ENCODE results near the gene IL19. TPM values are rescaled to one million over a fixed set of nuclear protein-coding genes. Genes with fewer than 3 reads are reported as not detected.

IL19 gene
- total RNA-seq, 1 donor from 2014 or later, result not detected

DNA sequence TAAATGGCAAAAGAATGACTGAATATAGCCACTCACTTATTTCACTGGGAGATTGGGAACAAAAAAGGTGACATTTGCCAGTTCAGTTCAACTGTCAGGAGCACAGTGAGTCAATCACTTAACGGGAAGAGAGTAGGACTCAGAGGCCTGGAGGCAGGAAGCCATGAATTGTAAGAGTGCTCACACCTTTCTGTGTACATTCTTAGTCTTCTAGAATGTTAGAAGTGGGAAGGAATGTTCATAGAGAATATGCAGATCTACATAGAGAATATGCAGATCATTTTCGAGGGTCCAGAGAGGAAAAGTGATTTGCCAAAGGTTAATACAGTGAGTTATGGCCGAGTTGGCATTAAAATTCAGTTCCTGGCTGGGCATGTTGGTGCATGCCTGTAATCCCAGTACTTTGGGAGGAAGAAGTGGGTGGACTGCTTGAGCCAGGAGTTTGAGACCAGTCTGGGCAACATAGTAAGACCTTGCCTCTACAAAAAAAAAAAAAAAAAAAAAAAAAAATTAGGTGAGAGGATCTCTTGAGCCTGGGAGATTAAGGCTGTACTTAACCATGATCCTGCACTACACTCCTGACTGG lies 103.1 kb downstream of the IL19 start:
- no peaks in the 10 kb centered on the region for H3K4me1 Mint-ChIP-seq
- DNase-seq (ENCODE audit: low read depth, low spot score), result no peak
- H3K36me3 Mint-ChIP-seq (ENCODE audit: low read depth), result peaks cover 5% of the 10 kb centered on the region
- peaks cover 9% of the 10 kb centered on the region for H3K9me3 Mint-ChIP-seq
- no peak overlapping the region for H3K27ac Mint-ChIP-seq (ENCODE audit: unreplicated experiment)
- TF ChIP-seq, protein P1, sequence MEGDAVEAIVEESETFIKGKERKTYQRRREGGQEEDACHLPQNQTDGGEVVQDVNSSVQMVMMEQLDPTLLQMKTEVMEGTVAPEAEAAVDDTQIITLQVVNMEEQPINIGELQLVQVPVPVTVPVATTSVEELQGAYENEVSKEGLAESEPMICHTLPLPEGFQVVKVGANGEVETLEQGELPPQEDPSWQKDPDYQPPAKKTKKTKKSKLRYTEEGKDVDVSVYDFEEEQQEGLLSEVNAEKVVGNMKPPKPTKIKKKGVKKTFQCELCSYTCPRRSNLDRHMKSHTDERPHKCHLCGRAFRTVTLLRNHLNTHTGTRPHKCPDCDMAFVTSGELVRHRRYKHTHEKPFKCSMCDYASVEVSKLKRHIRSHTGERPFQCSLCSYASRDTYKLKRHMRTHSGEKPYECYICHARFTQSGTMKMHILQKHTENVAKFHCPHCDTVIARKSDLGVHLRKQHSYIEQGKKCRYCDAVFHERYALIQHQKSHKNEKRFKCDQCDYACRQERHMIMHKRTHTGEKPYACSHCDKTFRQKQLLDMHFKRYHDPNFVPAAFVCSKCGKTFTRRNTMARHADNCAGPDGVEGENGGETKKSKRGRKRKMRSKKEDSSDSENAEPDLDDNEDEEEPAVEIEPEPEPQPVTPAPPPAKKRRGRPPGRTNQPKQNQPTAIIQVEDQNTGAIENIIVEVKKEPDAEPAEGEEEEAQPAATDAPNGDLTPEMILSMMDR (conservative IDR thresholded peaks at IDR 0.05), result no peak
- no peak overlapping the region for H3K4me3 Mint-ChIP-seq
- H3K27me3 Mint-ChIP-seq (ENCODE audit: low read depth), result peaks cover 14% of the 10 kb centered on the region

DNA sequence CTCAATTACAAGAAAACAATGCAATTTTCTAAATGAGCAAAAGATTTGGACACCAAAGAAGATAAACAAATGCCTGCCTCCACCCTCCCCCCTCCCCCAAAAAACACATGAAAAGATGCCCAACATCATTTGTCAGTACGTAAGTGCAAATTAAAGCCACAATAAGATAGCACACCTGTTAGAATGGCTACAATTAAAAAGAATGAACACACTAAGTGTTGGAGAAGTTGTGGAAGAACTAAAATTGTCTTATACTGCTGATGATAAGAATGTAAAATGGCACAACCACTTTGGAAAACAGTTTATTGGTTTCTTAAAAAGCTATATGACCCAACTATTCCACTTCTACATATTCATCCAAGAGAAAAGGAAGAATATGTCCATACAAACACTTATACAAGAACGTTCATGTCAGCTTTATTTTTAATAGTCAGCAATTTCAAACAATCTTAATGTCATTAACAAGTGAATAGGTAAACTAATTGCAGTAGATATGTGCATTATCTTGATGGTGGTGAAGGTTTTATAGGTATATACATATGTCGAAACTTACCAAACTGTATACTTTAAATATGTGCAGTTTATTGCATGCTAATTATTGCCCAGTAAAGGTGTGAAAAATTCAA lies 105.3 kb downstream of the IL19 start:
- Mint-ChIP-seq H3K36me3 (ENCODE audit: low read depth) (peaks cover 5% of the 10 kb centered on the region), H3K27ac (ENCODE audit: unreplicated experiment) (no peak overlapping the region), H3K27me3 (ENCODE audit: low read depth) (peaks cover 2% of the 10 kb centered on the region), H3K4me3 (no peak overlapping the region), H3K4me1 (no peaks in the 10 kb centered on the region), H3K9me3 (peaks cover 13% of the 10 kb centered on the region)
- no peak for DNase-seq (ENCODE audit: low read depth, low spot score)
- TF ChIP-seq, protein P1 (conservative IDR thresholded peaks at IDR 0.05), result no peak

DNA sequence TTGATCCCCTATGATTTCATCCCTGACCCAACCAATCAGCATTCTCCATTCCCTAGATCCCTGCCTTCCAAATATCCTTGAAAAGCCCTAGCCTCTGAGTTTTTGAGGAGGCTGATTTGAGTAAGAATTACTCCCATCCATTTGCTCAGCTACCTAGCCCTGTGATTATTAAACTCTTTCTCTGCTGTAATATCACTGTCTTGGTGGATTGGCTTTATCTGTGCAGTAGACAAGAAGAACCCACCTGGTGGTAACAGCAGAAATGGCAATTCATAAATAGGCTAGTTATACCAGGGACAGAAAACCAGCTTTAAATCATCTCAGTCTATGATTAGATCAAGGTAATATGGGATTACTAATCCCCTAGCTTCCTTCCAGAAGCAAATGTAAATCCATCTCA lies 107.9 kb downstream of the IL19 start:
- Mint-ChIP-seq H3K27ac (ENCODE audit: unreplicated experiment) (no peak overlapping the region), H3K9me3 (peaks cover 13% of the 10 kb centered on the region), H3K4me3 (no peak overlapping the region), H3K36me3 (ENCODE audit: low read depth) (peaks cover 5% of the 10 kb centered on the region), H3K27me3 (ENCODE audit: low read depth) (peaks cover 10% of the 10 kb centered on the region), H3K4me1 (no peaks in the 10 kb centered on the region)
- DNase-seq (ENCODE audit: low read depth, low spot score), result no peak
- TF ChIP-seq, protein P1 (conservative IDR thresholded peaks at IDR 0.05), result peak; percentile 20

DNA sequence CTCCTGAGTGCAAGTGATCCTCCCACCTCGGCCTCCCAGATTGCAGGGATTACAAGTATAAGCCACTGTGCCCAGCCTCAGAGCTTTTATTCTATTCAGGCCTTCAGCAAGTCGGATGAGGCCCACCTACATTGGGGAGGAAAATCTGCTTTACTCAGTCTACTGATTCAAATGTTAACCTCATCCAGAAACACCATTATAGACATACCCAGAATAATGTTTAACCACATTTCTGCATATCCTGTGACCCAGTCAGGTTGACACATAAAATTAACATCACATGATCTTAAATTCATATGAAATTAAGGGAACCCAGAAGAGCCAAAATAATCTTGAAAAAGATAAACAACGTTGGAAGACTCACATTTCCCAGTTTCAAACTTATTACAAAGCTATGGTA lies 109.7 kb downstream of the IL19 start:
- H3K9me3 Mint-ChIP-seq, result peaks cover 13% of the 10 kb centered on the region
- no peak overlapping the region for H3K4me3 Mint-ChIP-seq
- no peak for DNase-seq (ENCODE audit: low read depth, low spot score)
- H3K4me1 Mint-ChIP-seq, result no peaks in the 10 kb centered on the region
- H3K27me3 Mint-ChIP-seq (ENCODE audit: low read depth), result peaks cover 12% of the 10 kb centered on the region
- H3K27ac Mint-ChIP-seq (ENCODE audit: unreplicated experiment), result no peak overlapping the region
- TF ChIP-seq, protein P1 (conservative IDR thresholded peaks at IDR 0.05), result no peak
- H3K36me3 Mint-ChIP-seq (ENCODE audit: low read depth), result peaks cover 5% of the 10 kb centered on the region

DNA sequence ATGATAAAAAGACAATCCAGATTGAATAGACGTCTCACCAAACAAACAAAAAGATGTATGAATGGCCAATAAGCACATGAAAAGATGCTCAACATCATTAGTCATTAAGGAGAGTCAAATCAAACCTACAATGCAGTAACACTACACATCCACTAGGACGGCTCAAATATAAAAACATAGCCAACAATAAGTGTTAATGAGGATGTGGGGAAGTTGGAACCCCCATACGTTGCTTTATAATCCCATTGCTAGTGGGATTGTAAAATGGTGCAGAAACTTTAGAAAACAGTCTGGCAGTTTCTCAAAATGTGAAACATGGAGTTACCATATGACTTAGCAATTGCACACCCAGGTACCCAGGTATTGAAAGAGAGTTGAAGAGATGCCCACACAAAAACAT lies 112.0 kb downstream of the IL19 start:
- no peak overlapping the region for H3K27ac Mint-ChIP-seq (ENCODE audit: unreplicated experiment)
- H3K9me3 Mint-ChIP-seq, result peaks cover 10% of the 10 kb centered on the region
- H3K4me3 Mint-ChIP-seq, result no peak overlapping the region
- peaks cover 5% of the 10 kb centered on the region for H3K36me3 Mint-ChIP-seq (ENCODE audit: low read depth)
- DNase-seq (ENCODE audit: low read depth, low spot score), result no peak
- H3K27me3 Mint-ChIP-seq (ENCODE audit: low read depth), result peaks cover 28% of the 10 kb centered on the region
- TF ChIP-seq, protein P1 (conservative IDR thresholded peaks at IDR 0.05), result peak; percentile 42
- H3K4me1 Mint-ChIP-seq, result no peaks in the 10 kb centered on the region
